Subcutaneous preadipocyte (primary cell): ENCODE data around the gene BAZ2A. TPM values are rescaled to one million over a fixed set of nuclear protein-coding genes. Genes with fewer than 3 reads are reported as not detected.

ENCODE experiments used
- small RNA-seq: library from RNA; depleted of rRNA; stranded (forward); fragments of <200 nt; gene quantifications from one replicate; pipeline ENCODE3, GENCODE V24; 2012
- total RNA-seq: library from RNA; depleted of rRNA; stranded (reverse); fragments of >200 nt; gene quantifications from 2 replicates; pipeline ENCODE4 v1.2.3, GENCODE V29; 2012

BAZ2A gene
- total RNA-seq, result 33.1 and 44.2 TPM in 2 replicates

GRCh38 chr12:56630180-56630632 lies at the start of gene BAZ2A:
TSS of gene BAZ2A (minus strand) at chr12:56630326. CDS start at chr12:56617530, 12,796 bp downstream.

GRCh38 chr12:56645717-56646446 lies 15.8 kb upstream of the BAZ2A start, which contains the start of gene ATP5F1B:
TSS of gene ATP5F1B (minus strand) at chr12:56645984. CDS start at chr12:56645963, 21 bp downstream.

Small RNA genes within 50 kb of the gene (small RNA-seq; reads per million reads assigned to genes)
- gene RN7SL809P (not detected), gene RNU6-343P (not detected), gene SNORD59A (5,497 reads per million, percentile 100 among the genes with 10 or more reads in this experiment)

Other genes starting within 250 kb of the BAZ2A start
- 7.3 and 10.4 TPM in 2 replicates for gene TIMELESS, start 180.9 kb downstream of the BAZ2A start, total RNA-seq
- not detected in 2 replicates for gene MIP, start 175.7 kb downstream of the BAZ2A start, total RNA-seq
- 2.2 and 3.1 TPM in 2 replicates for gene SPRYD4, start 161.7 kb downstream of the BAZ2A start, total RNA-seq
- under 0.01 TPM in 1 of 2 replicates, not detected in the other for gene GLS2, start 142.2 kb downstream of the BAZ2A start, total RNA-seq
- 8.5 and 12.9 TPM in 2 replicates for gene RBMS2, start 108.5 kb downstream of the BAZ2A start, total RNA-seq
- gene ATP5F1B, start 15.7 kb upstream of the BAZ2A start, total RNA-seq, result 456 and 535 TPM in 2 replicates
- gene PTGES3, start 58.0 kb upstream of the BAZ2A start, total RNA-seq, result 83.4 and 102 TPM in 2 replicates
- gene NACA, start 95.0 kb upstream of the BAZ2A start, total RNA-seq, result 696 and 959 TPM in 2 replicates
- 15.1 and 27.2 TPM in 2 replicates for gene PRIM1, start 122.0 kb upstream of the BAZ2A start, total RNA-seq
- 0.78 and 1.1 TPM in 2 replicates for gene HSD17B6, start 133.0 kb upstream of the BAZ2A start, total RNA-seq